Measurements from ENCODE around the gene KLK10. TPM values are rescaled to one million over a fixed set of nuclear protein-coding genes. Genes with fewer than 3 reads are reported as not detected.
"Not testable (repeated sequence)": the region's sequence is repeated elsewhere in the genome, so short reads cannot be mapped to it uniquely, and the experiment has no call there.

KLK10 gene
- total RNA-seq, 1 experiment from 2014 or later = 0.17 TPM

- no peak for DNase-seq (ENCODE audit: extremely low read depth, low read depth)
These were observed 46.6 kb downstream of the KLK10 start for GRCh38 chr19:50972795-50973376.

- DNase-seq (ENCODE audit: extremely low read depth, low read depth) = not testable (repeated sequence)
These were observed 49.7 kb downstream of the KLK10 start for GRCh38 chr19:50969810-50970209.

GRCh38 chr19:50969413-50969760 lies 50.1 kb downstream of the KLK10 start, which contains the start of gene KLK6:
Gene KLK6, minus strand, starts transcription at chr19:50969591. Its CDS starts 1,487 bp downstream, at chr19:50968104.
- DNase-seq (ENCODE audit: extremely low read depth, low read depth) = no peak

GRCh38 chr19:50968716-50969412 lies 50.6 kb downstream of the KLK10 start:
- DNase-seq (ENCODE audit: extremely low read depth, low read depth) = no peak

GRCh38 chr19:50967929-50968715 lies 51.4 kb downstream of the KLK10 start:
- DNase-seq (ENCODE audit: extremely low read depth, low read depth) = no peak

- no peak for DNase-seq (ENCODE audit: extremely low read depth, low read depth)
These were observed 55.2 kb downstream of the KLK10 start for GRCh38 chr19:50964266-50964665.

GRCh38 chr19:50963381-50963780 lies 56.1 kb downstream of the KLK10 start:
- DNase-seq (ENCODE audit: extremely low read depth, low read depth) = no peak

Other genes with a start within 250 kb of the KLK10 start
- gene GPR32, start 249.2 kb downstream of the KLK10 start, total RNA-seq (2014; rRNA removed; shearing (Covaris generic)) = not detected in 2 replicates
- 0.32 TPM in 1 of 2 replicates, not detected in the other for gene ACP4, start 229.3 kb downstream of the KLK10 start, total RNA-seq (2014; rRNA removed; shearing (Covaris generic))
- 0.40 and 0.64 TPM in 2 replicates for gene KLK1, start 195.9 kb downstream of the KLK10 start, total RNA-seq (2014; rRNA removed; shearing (Covaris generic))
- not detected in 2 replicates for gene KLK15, start 186.1 kb downstream of the KLK10 start, total RNA-seq (2014; rRNA removed; shearing (Covaris generic))
- not detected in 2 replicates for gene KLK3, start 164.8 kb downstream of the KLK10 start, total RNA-seq (2014; rRNA removed; shearing (Covaris generic))
- not detected in 2 replicates for gene KLK2, start 146.3 kb downstream of the KLK10 start, total RNA-seq (2014; rRNA removed; shearing (Covaris generic))
- gene KLK4, start 108.3 kb downstream of the KLK10 start, total RNA-seq (2014; rRNA removed; shearing (Covaris generic)) = not detected in 2 replicates
- not detected in 2 replicates for gene KLK5, start 66.7 kb downstream of the KLK10 start, total RNA-seq (2014; rRNA removed; shearing (Covaris generic))
- gene KLK6, start 50.1 kb downstream of the KLK10 start, total RNA-seq (2014; rRNA removed; shearing (Covaris generic)) = not detected in 2 replicates
- not detected in 2 replicates for gene KLK7, start 35.8 kb downstream of the KLK10 start, total RNA-seq (2014; rRNA removed; shearing (Covaris generic))
- gene KLK8, start 18.1 kb downstream of the KLK10 start, total RNA-seq (2014; rRNA removed; shearing (Covaris generic)) = 0.29 TPM in 1 of 2 replicates, not detected in the other
- not detected in 2 replicates for gene KLK11, start 6.9 kb upstream of the KLK10 start, total RNA-seq (2014; rRNA removed; shearing (Covaris generic))
- not detected in 2 replicates for gene KLK12, start 15.3 kb upstream of the KLK10 start, total RNA-seq (2014; rRNA removed; shearing (Covaris generic))
- gene KLK13, start 45.4 kb upstream of the KLK10 start, total RNA-seq (2014; rRNA removed; shearing (Covaris generic)) = not detected in 2 replicates
- not detected in 2 replicates for gene KLK14, start 63.2 kb upstream of the KLK10 start, total RNA-seq (2014; rRNA removed; shearing (Covaris generic))
- gene CTU1, start 88.7 kb upstream of the KLK10 start, total RNA-seq (2014; rRNA removed; shearing (Covaris generic)) = 10.1 and 14.8 TPM in 2 replicates
- gene SIGLEC9, start 105.2 kb upstream of the KLK10 start, total RNA-seq (2014; rRNA removed; shearing (Covaris generic)) = not detected in 2 replicates
- not detected in 2 replicates for gene SIGLEC7, start 122.6 kb upstream of the KLK10 start, total RNA-seq (2014; rRNA removed; shearing (Covaris generic))
- 0.22 TPM in 1 of 2 replicates, not detected in the other for gene CD33, start 205.4 kb upstream of the KLK10 start, total RNA-seq (2014; rRNA removed; shearing (Covaris generic))
- not detected in 2 replicates for gene SIGLECL1, start 231.4 kb upstream of the KLK10 start, total RNA-seq (2014; rRNA removed; shearing (Covaris generic))